NOMO-1 (cell line): ENCODE results near the gene GALNT13.
"Not testable (repeated sequence)": the region's sequence is repeated elsewhere in the genome, so short reads cannot be mapped to it uniquely, and the experiment has no call there.

Experiments
- DNase-seq, 2 experiments: peaks; one replicate each; lab custom pipeline; 2025; ENCODE audit not compliant: unreplicated experiment in 2 of 2; lab: John Stamatoyannopoulos, UW

Gene GALNT13

DNA sequence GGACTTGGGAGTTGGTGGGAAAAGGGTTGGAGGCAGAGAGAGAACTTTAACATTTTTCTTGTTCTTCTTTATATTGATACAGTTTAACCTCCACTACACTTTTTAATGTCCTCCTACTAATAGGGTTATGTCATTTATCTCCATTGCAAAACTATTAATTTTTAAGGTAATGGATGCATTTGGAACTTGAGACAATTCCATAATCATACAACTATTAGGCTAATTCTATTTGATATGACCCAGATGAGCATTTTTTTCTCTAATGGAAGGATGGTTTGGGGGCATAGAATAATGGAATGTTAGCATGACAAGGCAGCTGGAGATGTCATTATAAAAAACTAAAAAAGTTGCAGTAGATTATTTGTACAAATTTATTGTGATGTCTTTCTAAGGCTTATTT lies 587.6 kb downstream of the GALNT13 start:
- no peak for DNase-seq

DNA sequence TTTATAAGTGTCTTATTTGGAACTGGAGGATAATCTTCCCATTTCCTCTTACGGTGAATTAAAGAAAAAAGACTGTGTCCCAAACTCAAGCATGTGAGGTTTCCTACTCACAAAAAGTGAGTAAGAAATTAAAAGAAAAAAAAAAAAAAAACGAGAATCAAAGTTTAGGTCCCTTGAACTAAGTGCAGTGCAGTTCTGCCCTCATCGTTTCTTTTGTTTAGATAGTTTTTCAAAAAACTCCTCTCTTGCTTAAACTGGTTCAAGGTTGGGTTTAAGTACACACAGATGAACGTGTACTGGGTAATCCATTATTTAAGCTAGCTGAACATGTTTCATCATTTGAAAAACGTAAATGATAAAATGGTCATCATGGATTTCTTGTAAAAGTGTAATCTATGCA lies 590.9 kb downstream of the GALNT13 start:
- DNase-seq = no peak

DNA sequence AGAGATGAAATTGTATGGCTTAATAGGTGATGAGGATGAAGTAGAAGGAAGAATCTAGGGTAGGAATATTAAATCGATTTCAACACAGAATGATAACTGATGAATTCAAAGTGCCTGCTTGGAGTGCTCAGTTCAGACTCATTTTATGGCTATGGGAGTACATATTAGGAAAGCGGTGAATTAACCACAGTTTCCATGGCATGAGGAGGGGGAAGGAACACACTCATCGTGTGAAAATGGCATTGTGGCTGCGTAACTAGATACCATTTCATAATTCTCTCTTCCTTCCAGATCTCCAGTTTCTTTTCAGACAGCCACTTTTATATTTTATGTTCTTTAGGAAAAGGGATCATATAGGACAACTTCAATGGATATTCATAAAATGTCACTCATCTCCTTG lies 594.5 kb downstream of the GALNT13 start:
- DNase-seq = no peak

DNA sequence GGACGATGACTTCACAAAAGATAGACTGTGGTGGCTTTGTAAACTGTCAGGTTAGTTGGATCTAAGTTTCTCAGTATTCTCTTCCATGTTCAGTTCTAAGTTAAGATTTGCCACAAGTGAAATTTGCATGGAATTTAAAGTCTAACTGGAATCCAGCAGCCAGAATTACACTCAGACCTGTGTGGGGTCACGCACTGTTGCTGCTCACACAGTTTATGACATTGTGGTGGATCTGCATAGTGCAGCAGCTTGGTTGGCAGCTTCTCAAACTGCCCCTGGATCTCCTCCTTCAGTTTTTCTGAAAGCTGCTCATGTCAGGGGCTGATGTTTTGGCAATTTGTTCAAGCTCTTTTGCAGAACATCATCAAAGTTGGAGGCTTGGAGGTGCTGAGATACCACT lies 598.7 kb downstream of the GALNT13 start:
- no peak for DNase-seq

DNA sequence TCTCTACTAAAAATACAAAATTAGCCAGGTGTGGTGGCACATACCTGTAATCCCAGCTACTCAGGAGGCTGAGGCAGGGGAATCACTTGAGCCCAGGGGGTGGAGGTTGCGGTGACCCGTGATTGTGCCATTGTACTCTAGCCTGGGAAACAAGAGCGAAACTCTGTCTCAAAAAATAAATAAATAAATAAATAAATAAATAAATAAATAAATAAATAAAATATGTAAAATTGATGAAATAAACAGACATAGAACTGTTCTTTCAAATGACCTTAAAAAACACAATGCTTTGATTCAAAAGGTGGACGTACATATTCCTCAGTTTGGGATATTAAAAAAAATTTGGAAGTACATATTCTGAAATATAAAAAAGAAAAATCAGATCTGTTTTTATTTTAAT lies 599.8 kb downstream of the GALNT13 start:
- DNase-seq = not testable (repeated sequence)

DNA sequence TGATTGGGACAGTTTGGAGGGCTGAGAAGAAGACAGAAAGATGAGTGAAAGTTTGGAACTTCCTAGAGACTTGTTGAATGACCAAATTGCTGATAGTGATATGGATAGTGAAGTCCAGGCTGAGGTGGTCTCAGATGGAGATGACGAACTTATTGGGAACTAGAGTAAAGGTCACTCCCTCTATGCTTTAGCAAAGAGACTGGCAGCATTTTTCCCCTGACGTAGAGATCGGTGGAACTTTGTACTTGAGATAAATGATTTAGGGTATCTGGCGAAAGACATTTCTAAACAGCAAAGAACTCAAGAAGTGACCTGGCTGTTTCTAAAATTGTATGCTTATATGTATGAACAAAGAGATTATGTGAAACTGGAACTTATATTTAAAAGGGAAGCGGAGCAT lies 605.6 kb downstream of the GALNT13 start:
- no peak for DNase-seq

DNA sequence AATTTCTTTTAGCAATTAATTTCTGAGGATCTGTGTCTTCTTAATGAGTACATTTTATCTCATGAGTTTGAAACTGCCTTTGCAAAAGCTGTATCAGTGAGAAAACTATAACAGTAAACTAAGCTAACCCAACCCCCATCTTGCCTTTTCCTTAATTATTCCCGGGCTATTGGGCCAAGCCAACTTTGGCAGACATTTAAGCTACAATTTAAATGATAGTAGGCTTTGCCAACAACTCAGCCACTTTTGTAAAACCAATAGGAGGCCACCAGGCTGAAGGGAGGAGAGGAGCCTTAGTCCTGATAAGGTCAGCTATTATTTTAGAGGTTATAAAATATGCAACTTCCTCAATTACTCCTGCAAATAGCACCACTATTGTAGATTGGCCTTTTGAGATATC lies 608.8 kb downstream of the GALNT13 start:
- no peak for DNase-seq

DNA sequence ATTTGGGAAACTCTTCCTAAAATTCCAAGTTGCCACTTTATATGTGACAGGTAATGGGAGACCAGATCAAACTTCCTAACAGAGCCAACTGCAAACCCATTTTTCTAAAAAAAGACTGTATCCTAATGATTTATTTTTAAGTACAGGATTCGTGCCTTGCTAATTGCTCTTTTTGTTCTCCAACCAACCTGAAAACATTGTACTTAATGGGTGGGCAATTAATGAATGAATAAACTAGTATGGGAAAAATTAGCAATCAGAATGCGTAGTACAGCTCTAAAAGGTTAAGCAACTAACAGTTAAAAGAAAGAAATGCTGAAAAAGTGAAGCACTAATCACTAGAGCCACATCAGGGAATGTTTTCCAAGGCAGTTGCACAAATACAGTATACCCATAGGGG lies 609.6 kb downstream of the GALNT13 start:
- DNase-seq = no peak

DNA sequence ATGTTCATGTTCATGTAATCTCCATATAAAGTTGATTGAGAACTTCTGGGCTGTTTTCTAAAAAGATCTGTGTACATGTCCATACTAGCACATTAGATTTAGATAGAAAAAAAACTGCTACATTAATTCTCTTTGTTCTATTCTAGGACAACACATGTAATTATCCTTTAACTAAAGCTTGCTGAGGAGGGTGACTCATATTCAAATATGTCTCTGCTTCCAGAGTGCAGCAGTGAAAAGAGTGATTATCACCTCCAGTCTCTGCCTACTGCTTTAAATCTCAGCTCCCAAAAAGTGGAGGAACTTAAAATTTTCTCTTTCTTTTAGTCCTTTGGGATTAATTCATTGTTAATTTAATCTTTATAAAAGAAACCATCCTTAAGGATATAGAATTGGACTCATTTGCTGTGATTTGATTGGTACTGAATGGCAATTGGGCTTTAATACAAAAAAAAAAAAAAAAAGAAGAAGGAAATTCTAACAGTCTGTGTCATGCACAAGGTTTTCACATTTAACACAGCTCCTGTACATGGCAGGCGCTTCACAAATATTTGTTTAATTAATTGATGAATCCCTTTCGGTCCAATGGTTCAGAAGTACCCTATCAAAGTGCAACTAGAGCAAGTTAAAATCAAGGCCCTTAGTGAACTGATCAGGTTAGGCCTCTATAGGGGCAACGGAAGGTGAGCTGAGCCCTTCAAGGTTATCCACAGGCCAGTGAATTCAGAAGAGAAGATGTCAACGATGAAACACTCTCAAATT lies 612.8 kb downstream of the GALNT13 start:
- no peak for DNase-seq

DNA sequence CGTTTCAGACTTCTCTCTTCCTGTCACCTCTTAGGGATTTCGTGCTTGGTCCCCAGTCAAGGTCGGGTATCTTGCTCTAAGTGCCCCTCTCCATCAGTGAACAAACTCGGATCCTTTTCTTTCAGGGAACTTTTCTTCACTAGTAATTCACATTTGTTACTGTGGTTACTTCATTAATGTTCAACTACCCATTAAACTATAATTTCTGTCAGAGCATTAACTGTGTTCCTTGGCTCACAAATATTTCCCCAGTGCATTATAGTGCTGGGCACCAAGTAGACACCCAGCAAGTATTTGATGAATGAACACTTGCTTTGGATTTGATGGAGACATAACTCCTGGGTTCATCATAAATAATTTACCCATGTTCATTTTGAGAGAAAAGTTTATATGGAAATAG lies 617.1 kb downstream of the GALNT13 start:
- DNase-seq = no peak

DNA sequence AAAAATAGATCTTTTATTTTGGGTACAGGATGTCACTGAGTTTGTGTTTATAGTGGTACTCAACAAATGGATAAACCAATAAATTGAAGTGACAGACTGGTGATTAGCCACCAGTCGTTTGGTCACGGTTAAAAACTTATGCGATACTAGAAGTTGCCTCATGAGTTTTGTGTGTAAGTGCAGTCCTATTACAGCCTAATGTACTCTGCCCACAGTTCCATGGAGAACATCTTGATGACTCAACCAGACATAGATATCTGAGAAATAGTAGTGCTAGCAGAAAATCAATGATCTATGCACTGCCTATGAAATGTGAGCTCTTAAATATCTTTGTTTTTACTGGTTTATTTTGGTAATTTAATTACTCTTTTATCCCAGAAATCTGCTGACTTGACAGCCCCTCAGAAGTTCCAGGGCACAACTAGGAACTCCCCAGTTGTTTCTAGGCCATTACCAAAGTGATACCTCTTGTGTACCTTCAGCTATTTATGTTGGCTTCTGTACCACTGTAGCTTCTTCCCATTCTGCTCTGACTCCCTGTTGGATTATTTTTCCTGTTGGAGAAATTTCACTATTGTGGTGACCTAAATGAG lies 617.6 kb downstream of the GALNT13 start:
- peak; percentile 33 to 53 for DNase-seq

DNA sequence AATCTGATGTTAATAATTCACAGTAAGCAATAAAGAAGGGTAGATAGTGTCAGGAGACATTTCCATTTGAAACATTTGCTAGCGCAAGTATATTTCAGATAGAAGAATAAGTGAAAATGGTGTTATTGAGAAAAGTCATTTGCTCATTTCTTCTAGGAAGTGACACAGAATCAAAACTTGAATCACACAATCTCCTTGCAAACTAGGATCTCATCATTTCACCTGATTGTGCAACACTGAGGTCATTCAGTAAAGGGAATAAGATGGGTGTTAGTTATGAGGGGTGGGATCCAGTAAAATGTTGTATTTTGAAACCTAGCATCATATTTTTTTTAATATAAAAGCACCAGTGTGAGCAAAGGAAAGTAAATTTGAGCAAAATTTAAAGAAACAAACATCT lies 618.8 kb downstream of the GALNT13 start:
- peak in 1 of 2 experiments; percentile 21 for DNase-seq

DNA sequence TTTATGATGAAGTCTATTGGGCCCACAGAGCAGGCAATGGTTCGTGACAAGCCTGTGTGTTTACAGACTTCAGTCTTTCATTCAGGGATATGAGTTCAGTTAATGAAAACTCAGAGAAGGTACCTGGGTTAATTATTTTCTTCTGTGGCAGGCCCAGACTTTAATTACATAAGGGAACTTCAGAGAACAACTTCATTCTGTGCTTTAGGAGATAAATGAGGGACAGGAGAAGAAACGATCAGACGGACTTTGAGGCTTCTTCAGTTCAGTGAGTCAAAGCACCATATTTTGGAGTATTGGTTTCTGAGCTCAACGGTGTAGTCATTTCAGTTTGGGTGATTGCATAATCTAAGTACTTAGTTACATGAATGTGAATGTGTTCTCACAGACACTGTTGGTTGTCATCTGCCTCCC lies 623.7 kb downstream of the GALNT13 start:
- peak in 1 of 2 experiments; percentile 23 for DNase-seq

DNA sequence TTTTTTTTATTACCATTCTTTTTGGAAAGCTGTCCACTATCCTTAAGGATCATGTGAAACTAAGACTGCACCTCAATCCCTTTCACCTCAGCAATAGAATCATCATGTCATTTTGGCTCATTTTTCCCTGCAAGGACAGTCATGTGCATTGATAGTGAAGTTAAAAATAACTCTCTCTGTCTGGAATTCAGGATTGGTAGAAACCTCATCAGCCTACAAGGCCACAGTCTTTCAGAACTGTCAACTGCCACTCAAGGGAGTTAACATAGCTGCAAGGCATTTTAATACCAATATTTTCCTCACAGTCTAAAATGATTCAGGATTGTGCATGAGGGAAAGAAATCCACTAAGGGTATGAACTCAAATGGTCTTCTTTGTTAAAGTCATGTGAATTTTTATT lies 625.3 kb downstream of the GALNT13 start:
- no peak for DNase-seq
